Hepatocyte (in vitro differentiated cells): ENCODE results near the gene HHEX. TPM values are rescaled to one million over a fixed set of nuclear protein-coding genes. Genes with fewer than 3 reads are reported as not detected.
"Not testable (repeated sequence)": the region's sequence is repeated elsewhere in the genome, so short reads cannot be mapped to it uniquely, and the experiment has no call there.

Experiments
- DNase-seq: peaks from one replicate; pipeline ENCODE4 v3.0.0-alpha.2; 2016; ENCODE audit warnings: low spot score
- H2AFZ ChIP-seq: fragments of 200-600 bp; sonication (generic); 2 replicates; pipeline ENCODE4 v1.6.0; 2016; ENCODE audit warnings: antibody characterized with exemption, mild to moderate bottlenecking
- H3K27ac ChIP-seq: fragments of 200-600 bp; sonication (generic); 2 replicates; pipeline ENCODE4 v1.5.1; 2016; ENCODE audit warnings: mild to moderate bottlenecking
- H3K27me3 ChIP-seq: fragments of 200-600 bp; sonication (generic); 2 replicates; pipeline ENCODE4 v1.6.1; 2016
- H3K36me3 ChIP-seq: fragments of 200-600 bp; sonication (generic); replicated peaks from 2 replicates; pipeline ENCODE4 v1.5.1; 2016; ENCODE audit warnings: low read depth; ENCODE audit not compliant: insufficient read depth
- H3K4me1 ChIP-seq: fragments of 200-600 bp; sonication (generic); 2 replicates; pipeline ENCODE4 v1.5.1; 2016; ENCODE audit warnings: mild to moderate bottlenecking, moderate library complexity; ENCODE audit not compliant: insufficient read depth
- H3K4me2 ChIP-seq: fragments of 200-600 bp; sonication (generic); 2 replicates; pipeline ENCODE4 v1.6.0; 2016
- H3K4me3 ChIP-seq: fragments of 200-600 bp; sonication (generic); 2 replicates; pipeline ENCODE4 v1.5.1; 2016; ENCODE audit warnings: mild to moderate bottlenecking
- H3K79me2 ChIP-seq: fragments of 200-600 bp; sonication (generic); 2 replicates; pipeline ENCODE4 v1.6.0; 2017; ENCODE audit warnings: mild to moderate bottlenecking
- H3K9me2 ChIP-seq: fragments of 200-600 bp; sonication (generic); replicated peaks from 2 replicates; pipeline ENCODE4 v1.6.0; 2017; ENCODE audit warnings: mild to moderate bottlenecking; ENCODE audit not compliant: insufficient read depth
- H3K9me3 ChIP-seq: fragments of 200-600 bp; sonication (generic); 2 replicates; pipeline ENCODE4 v1.5.1; 2016; ENCODE audit warnings: low read depth, mild to moderate bottlenecking
- H4K20me1 ChIP-seq: fragments of 200-600 bp; sonication (generic); 2 replicates; pipeline ENCODE4 v1.6.0; 2016; ENCODE audit warnings: mild to moderate bottlenecking; ENCODE audit not compliant: insufficient read depth, poor library complexity, severe bottlenecking
- EZH2 ChIP-seq: fragments of 200-600 bp; sonication (generic); IDR thresholded peaks from 2 replicates; pipeline ENCODE4 v1.6.1; 2016; ENCODE audit warnings: antibody characterized with exemption, mild to moderate bottlenecking, borderline replicate concordance
- EZH2phosphoT487 ChIP-seq: fragments of 200-600 bp; sonication (generic); IDR thresholded peaks from one replicate; pipeline ENCODE4 v1.6.1; 2018; ENCODE audit warnings: antibody characterized with exemption, mild to moderate bottlenecking, low read depth, moderate library complexity; ENCODE audit not compliant: unreplicated experiment, severe bottlenecking
- WGBS: methylation state at CpG from one replicate; pipeline ENCODE4 v1.1.6; 2016; ENCODE audit warnings: low lambda C conversion rate; ENCODE audit errors: missing lambda C conversion rate; 5-methylcytosine and 5-hydroxymethylcytosine counted together
- polyA plus RNA-seq: library from polyadenylated mRNA; unstranded; fragments of >200 nt; fragmentation: Nextera tagmentation; extraction: Ambion mirVana; gene quantifications from 2 replicates; pipeline ENCODE4 v1.2.1, GENCODE V29; 2016
- total RNA-seq: library from RNA; depleted of rRNA; stranded (reverse); fragments of >200 nt; gene quantifications from 2 replicates; pipeline ENCODE4 v1.2.3, GENCODE V29; 2014
- TF ChIP-seq, protein P1 (sequence below): fragments of 200-600 bp; sonication (generic); IDR thresholded peaks from 2 replicates; pipeline ENCODE4 v1.5.1; 2016; ENCODE audit warnings: antibody characterized with exemption, mild to moderate bottlenecking; ENCODE audit not compliant: poor library complexity

Gene HHEX
- total RNA-seq (13.0 and 15.1 TPM in 2 replicates), polyA plus RNA-seq (14.2 and 18.4 TPM in 2 replicates)

DNA sequence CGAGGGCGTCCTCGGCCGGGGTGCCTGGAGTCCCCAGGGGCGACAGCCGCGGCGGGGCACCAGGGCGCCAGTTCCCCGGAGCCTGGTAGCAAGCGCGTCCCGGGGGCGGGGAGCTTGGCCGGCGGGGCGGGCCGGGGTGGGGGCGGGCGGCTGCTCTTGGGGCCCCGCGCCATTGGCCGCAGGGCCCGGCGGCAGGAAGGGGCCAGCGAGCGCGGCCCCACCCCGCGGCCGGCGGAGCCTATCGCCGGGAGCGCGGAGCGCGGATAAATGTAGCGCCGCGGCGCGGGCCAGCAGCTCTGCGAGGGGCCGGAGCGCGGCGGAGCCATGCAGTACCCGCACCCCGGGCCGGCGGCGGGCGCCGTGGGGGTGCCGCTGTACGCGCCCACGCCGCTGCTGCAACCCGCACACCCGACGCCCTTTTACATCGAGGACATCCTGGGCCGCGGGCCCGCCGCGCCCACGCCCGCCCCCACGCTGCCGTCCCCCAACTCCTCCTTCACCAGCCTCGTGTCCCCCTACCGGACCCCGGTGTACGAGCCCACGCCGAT lies at the start of gene HHEX:
HHEX (plus strand) TSS at position 293 of the 548 bp plus-strand sequence; CDS start at position 325, 32 bp downstream.
- Histone ChIP-seq H3K36me3 (no peaks in the 10 kb centered on the region), H3K9me3 (no peaks in the 10 kb centered on the region), H3K4me2 (peak within 1 kb of the TSS; percentile 93), H3K27ac (no peak within 1 kb of the TSS), H3K4me3 (peak within 1 kb of the TSS; percentile 48), H3K79me2 (no peaks in the 10 kb centered on the region), H2AFZ (peak within 1 kb of the TSS; percentile 92), H3K9me2 (no peaks in the 10 kb centered on the region), H3K4me1 (peaks cover 11% of the 10 kb centered on the region), H4K20me1 (no peaks in the 10 kb centered on the region), H3K27me3 (peaks cover 68% of the 10 kb centered on the region)
- WGBS = 2% methylated on average over 17 of the region's 79 CpGs
- TF ChIP-seq EZH2phosphoT487 = no peak
- TF ChIP-seq EZH2 = no peak
- TF ChIP-seq, protein P1, sequence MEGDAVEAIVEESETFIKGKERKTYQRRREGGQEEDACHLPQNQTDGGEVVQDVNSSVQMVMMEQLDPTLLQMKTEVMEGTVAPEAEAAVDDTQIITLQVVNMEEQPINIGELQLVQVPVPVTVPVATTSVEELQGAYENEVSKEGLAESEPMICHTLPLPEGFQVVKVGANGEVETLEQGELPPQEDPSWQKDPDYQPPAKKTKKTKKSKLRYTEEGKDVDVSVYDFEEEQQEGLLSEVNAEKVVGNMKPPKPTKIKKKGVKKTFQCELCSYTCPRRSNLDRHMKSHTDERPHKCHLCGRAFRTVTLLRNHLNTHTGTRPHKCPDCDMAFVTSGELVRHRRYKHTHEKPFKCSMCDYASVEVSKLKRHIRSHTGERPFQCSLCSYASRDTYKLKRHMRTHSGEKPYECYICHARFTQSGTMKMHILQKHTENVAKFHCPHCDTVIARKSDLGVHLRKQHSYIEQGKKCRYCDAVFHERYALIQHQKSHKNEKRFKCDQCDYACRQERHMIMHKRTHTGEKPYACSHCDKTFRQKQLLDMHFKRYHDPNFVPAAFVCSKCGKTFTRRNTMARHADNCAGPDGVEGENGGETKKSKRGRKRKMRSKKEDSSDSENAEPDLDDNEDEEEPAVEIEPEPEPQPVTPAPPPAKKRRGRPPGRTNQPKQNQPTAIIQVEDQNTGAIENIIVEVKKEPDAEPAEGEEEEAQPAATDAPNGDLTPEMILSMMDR = no peak
- peak; percentile 67 for DNase-seq

DNA sequence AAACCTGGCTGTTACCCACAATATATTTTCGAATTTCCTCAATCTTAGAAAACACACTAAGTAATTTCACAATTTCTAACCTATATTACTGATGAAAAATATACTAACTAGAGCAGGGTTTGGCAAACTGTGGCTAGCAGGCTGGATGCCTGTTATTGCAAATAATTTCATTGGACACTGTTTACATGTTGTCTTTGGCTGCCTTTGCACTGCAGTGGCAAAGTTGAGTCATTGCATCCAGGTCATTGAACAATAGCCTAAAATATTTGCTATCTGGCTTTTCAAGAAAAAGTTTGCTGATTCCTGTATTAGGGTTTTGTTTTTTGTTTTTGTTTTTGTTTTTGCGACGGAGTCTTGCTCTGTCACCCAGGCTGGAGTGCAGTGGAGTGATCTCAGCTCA lies 49.6 kb upstream of the HHEX start:
- TF ChIP-seq, protein P1 = no peak
- TF ChIP-seq EZH2 (no peak), EZH2phosphoT487 (no peak)
- Histone ChIP-seq H3K9me3 (no peaks in the 10 kb centered on the region), H3K36me3 (no peaks in the 10 kb centered on the region), H3K4me2 (no peak overlapping the region), H2AFZ (no peak overlapping the region), H3K27ac (no peak overlapping the region), H3K4me3 (no peak overlapping the region), H3K79me2 (no peaks in the 10 kb centered on the region), H4K20me1 (no peaks in the 10 kb centered on the region), H3K9me2 (no peaks in the 10 kb centered on the region), H3K27me3 (no peaks in the 10 kb centered on the region), H3K4me1 (no peaks in the 10 kb centered on the region)
- no peak for DNase-seq
- 97% methylated on average over 3 of the region's 3 CpGs for WGBS

DNA sequence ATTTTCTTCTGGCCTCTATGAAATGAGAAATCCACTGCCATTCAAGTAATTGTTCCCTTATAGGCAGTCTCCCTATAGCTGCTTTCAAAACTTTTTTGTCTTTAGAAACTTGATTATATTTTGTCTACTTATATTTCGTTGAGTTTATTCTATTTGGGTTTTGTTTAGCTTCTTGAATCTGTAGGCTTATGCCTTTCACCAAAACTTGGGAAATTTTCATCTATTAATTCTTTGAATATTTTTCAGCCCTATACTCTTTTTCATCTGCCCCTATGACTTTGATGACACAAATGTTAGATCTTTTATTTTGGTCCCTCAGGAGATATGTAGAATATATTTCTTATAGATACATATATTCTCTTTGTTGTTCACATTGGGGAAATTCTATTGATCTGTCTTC lies 48.3 kb upstream of the HHEX start:
- H3K4me1 ChIP-seq = no peaks in the 10 kb centered on the region
- DNase-seq = no peak
- WGBS = 100% methylated on average over 1 of the region's 1 CpG
- H3K4me3 ChIP-seq = no peak overlapping the region
- H3K36me3 ChIP-seq = no peaks in the 10 kb centered on the region
- no peaks in the 10 kb centered on the region for H4K20me1 ChIP-seq
- H3K27me3 ChIP-seq = no peaks in the 10 kb centered on the region
- no peak overlapping the region for H3K4me2 ChIP-seq
- H2AFZ ChIP-seq = no peak overlapping the region
- H3K9me3 ChIP-seq = no peaks in the 10 kb centered on the region
- TF ChIP-seq EZH2phosphoT487 = no peak
- no peak overlapping the region for H3K27ac ChIP-seq
- no peaks in the 10 kb centered on the region for H3K79me2 ChIP-seq
- no peaks in the 10 kb centered on the region for H3K9me2 ChIP-seq

DNA sequence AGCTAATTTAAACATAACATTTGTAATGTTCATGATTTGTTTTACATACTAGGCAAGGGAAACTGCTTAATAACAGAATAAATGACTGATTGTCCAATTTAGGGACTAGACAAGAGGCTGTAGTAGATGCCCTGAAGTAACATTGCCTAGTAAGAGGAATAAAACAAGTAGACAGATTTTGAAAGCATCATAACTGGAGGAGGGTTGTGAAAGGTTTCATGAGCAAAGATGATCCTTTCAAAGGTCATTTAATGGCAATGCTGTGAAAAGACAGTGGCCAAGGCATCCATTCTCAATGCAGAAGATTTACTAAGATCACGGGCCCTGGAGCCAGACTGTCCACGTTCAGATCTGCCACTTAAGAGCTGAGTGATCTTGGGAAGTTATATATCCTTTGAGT lies 44.8 kb upstream of the HHEX start:
- H3K9me3 ChIP-seq = no peaks in the 10 kb centered on the region
- no peak overlapping the region for H3K27ac ChIP-seq
- H3K4me2 ChIP-seq = no peak overlapping the region
- H3K9me2 ChIP-seq = no peaks in the 10 kb centered on the region
- no peaks in the 10 kb centered on the region for H3K4me1 ChIP-seq
- no peak overlapping the region for H3K4me3 ChIP-seq
- TF ChIP-seq, protein P1 = no peak
- TF ChIP-seq EZH2 = no peak
- no peak for TF ChIP-seq EZH2phosphoT487
- 100% methylated on average over 2 of the region's 2 CpGs for WGBS
- no peaks in the 10 kb centered on the region for H4K20me1 ChIP-seq
- no peaks in the 10 kb centered on the region for H3K27me3 ChIP-seq
- no peaks in the 10 kb centered on the region for H3K36me3 ChIP-seq
- DNase-seq = no peak
- no peak overlapping the region for H2AFZ ChIP-seq
- H3K79me2 ChIP-seq = no peaks in the 10 kb centered on the region

DNA sequence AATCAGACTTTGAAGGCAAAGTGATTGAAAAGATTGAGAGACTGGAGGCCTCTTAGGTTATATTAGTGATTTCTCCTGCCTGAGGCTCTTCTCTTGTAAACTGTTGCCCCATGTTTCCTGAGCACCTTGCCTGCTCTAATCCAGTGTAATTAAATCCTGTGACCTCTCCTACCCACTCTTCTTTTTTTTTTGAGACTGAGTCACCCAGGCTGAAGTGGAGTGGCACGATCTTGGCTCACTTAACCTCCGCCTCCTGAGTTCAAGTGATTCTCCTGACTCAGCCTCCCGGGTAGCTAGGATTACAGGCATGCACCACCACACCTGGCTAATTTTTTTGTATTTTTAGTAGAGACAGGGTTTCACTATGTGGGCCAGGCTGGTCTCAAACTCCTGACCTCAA lies 38.9 kb upstream of the HHEX start:
- H3K9me2 ChIP-seq, H3K9me3 ChIP-seq, H3K79me2 ChIP-seq, H3K4me1 ChIP-seq, H2AFZ ChIP-seq, DNase-seq, H3K36me3 ChIP-seq, H3K4me2 ChIP-seq, H3K4me3 ChIP-seq, H4K20me1 ChIP-seq, H3K27me3 ChIP-seq, H3K27ac ChIP-seq: not testable (repeated sequence)
- WGBS = 100% methylated on average over 2 of the region's 3 CpGs
